H9 (cell line): ENCODE results near the gene GARIN6. TPM values are rescaled to one million over a fixed set of nuclear protein-coding genes. Genes with fewer than 3 reads are reported as not detected.
"Not testable (repeated sequence)": the region's sequence is repeated elsewhere in the genome, so short reads cannot be mapped to it uniquely, and the experiment has no call there.

Experiments used
- DNase-seq: peaks from one replicate; pipeline ENCODE4 v3.0.0-alpha.2; 2017
- H2AFZ ChIP-seq: one replicate; pipeline ENCODE4 v1.6.1; 2013; ENCODE audit warnings: mild to moderate bottlenecking, low read length, control low read depth, moderate library complexity
- H2AK5ac ChIP-seq: 2 replicates; pipeline ENCODE4 v1.6.1; 2013; ENCODE audit warnings: low read length, control low read depth, mixed read lengths; ENCODE audit not compliant: insufficient read length
- H2BK120ac ChIP-seq: one replicate; pipeline ENCODE4 v1.6.1; 2013; ENCODE audit warnings: low read depth, mild to moderate bottlenecking, low read length, control low read depth, inconsistent platforms; ENCODE audit not compliant: poor library complexity, severe bottlenecking
- H2BK12ac ChIP-seq: 2 replicates; pipeline ENCODE4 v1.6.1; 2013; ENCODE audit warnings: low read length, control low read depth, mixed read lengths, low read depth; ENCODE audit not compliant: insufficient read length
- H2BK15ac ChIP-seq: 2 replicates; pipeline ENCODE4 v1.6.1; 2013; ENCODE audit warnings: low read depth, low read length, control low read depth
- H2BK20ac ChIP-seq: one replicate; pipeline ENCODE4 v1.6.1; 2013; ENCODE audit warnings: low read depth, mild to moderate bottlenecking, low read length, control low read depth, inconsistent platforms; ENCODE audit not compliant: poor library complexity, severe bottlenecking
- H2BK5ac ChIP-seq: 2 replicates; pipeline ENCODE4 v1.6.1; 2013; ENCODE audit warnings: low read length, control low read depth, mixed read lengths; ENCODE audit not compliant: insufficient read length
- H3K14ac ChIP-seq: 2 replicates; pipeline ENCODE4 v1.6.1; 2013; ENCODE audit warnings: low read length, control low read depth; ENCODE audit not compliant: insufficient read depth
- H3K18ac ChIP-seq: 2 replicates; pipeline ENCODE4 v1.6.1; 2013; ENCODE audit warnings: low read depth, mild to moderate bottlenecking, mixed read lengths, low read length, control low read depth; ENCODE audit not compliant: insufficient read length
- H3K23ac ChIP-seq: 2 replicates; pipeline ENCODE4 v1.6.1; 2013; ENCODE audit warnings: low read length, control low read depth, mixed read lengths, low read depth; ENCODE audit not compliant: insufficient read length
- H3K23me2 ChIP-seq: 2 replicates; pipeline ENCODE4 v1.6.1; 2013; ENCODE audit warnings: low read depth, mild to moderate bottlenecking, mixed read lengths, low read length, control low read depth; ENCODE audit not compliant: insufficient read length, poor library complexity, severe bottlenecking
- H3K27ac ChIP-seq: 2 replicates; pipeline ENCODE4 v1.5.1; 2013; ENCODE audit warnings: low read length, control low read depth, mixed read lengths, low read depth; ENCODE audit not compliant: insufficient read length
- H3K27me3 ChIP-seq: 2 replicates; pipeline ENCODE4 v1.6.1; 2013; ENCODE audit warnings: low read length, control low read depth, inconsistent platforms; ENCODE audit not compliant: insufficient read depth
- H3K4ac ChIP-seq: 2 replicates; pipeline ENCODE4 v1.6.1; 2013; ENCODE audit warnings: low read depth, mild to moderate bottlenecking, control low read depth, inconsistent platforms, low read length, moderate library complexity
- H3K4me1 ChIP-seq: 2 replicates; pipeline ENCODE4 v1.6.1; 2013; ENCODE audit warnings: low read length, control low read depth, inconsistent platforms; ENCODE audit not compliant: insufficient read depth
- H3K4me2 ChIP-seq: 2 replicates; pipeline ENCODE4 v1.6.1; 2013; ENCODE audit warnings: low read length, control low read depth, mixed read lengths; ENCODE audit not compliant: insufficient read length, insufficient read depth
- H3K56ac ChIP-seq: 2 replicates; pipeline ENCODE4 v1.6.1; 2013; ENCODE audit warnings: low read depth, mild to moderate bottlenecking, mixed read lengths, low read length, control low read depth; ENCODE audit not compliant: insufficient read length
- H3K79me1 ChIP-seq: 2 replicates; pipeline ENCODE4 v1.6.1; 2013; ENCODE audit warnings: low read depth, mild to moderate bottlenecking, moderate library complexity, low read length, control low read depth, inconsistent platforms; ENCODE audit not compliant: insufficient read depth, poor library complexity, severe bottlenecking
- H3K79me2 ChIP-seq: 2 replicates; pipeline ENCODE4 v1.6.1; 2013; ENCODE audit warnings: low read length, control low read depth, inconsistent platforms; ENCODE audit not compliant: insufficient read depth
- H3K9ac ChIP-seq: 2 replicates; pipeline ENCODE4 v1.6.1; 2013; ENCODE audit warnings: low read length, control low read depth, mixed read lengths; ENCODE audit not compliant: insufficient read length; ENCODE audit errors: extremely low read depth
- H3K9me3 ChIP-seq: one replicate; pipeline ENCODE4 v1.6.1; 2013; ENCODE audit warnings: low read depth, low read length, inconsistent platforms; ENCODE audit not compliant: control insufficient read depth
- H3T11ph ChIP-seq: one replicate; pipeline ENCODE4 v1.6.1; 2013; ENCODE audit warnings: mild to moderate bottlenecking, low read length, control low read depth, inconsistent platforms
- H4K20me1 ChIP-seq: one replicate; pipeline ENCODE4 v1.6.1; 2013; ENCODE audit not compliant: control insufficient read depth, insufficient read length, insufficient read depth
- H4K5ac ChIP-seq: 2 replicates; pipeline ENCODE4 v1.6.1; 2013; ENCODE audit warnings: low read depth, mild to moderate bottlenecking, mixed read lengths, low read length, control low read depth; ENCODE audit not compliant: insufficient read length
- H4K8ac ChIP-seq: replicated peaks from 2 replicates; pipeline ENCODE4 v1.6.1; 2013; ENCODE audit warnings: low read length, control low read depth, mixed read lengths, low read depth; ENCODE audit not compliant: insufficient read length
- H4K91ac ChIP-seq: 2 replicates; pipeline ENCODE4 v1.6.1; 2013; ENCODE audit warnings: low read depth, mild to moderate bottlenecking, moderate library complexity, mixed read lengths, low read length, control low read depth; ENCODE audit not compliant: insufficient read length
- H3K27ac Mint-ChIP-seq, 3 experiments: 2 replicates in 2 of 3; 3 replicates in 1 of 3; pipeline ENCODE4 v1.8.0; 2020 to 2021; ENCODE audit warnings: mixed read lengths in 3 of 3, mild to moderate bottlenecking in 1 of 3, moderate library complexity in 1 of 3
- H3K27me3 Mint-ChIP-seq: 2 replicates; pipeline ENCODE4 v1.8.0; 2021; ENCODE audit warnings: low read depth, mild to moderate bottlenecking, moderate library complexity, mixed read lengths
- H3K36me3 Mint-ChIP-seq, 3 experiments: 2 replicates in 2 of 3; 3 replicates in 1 of 3; pipeline ENCODE4 v1.8.0; 2020 to 2021; ENCODE audit warnings: low read depth in 3 of 3, mixed read lengths in 3 of 3; ENCODE audit not compliant: insufficient read depth in 1 of 3
- H3K4me1 Mint-ChIP-seq, 2 experiments: 2 replicates each; pipeline ENCODE4 v1.8.0; 2020; ENCODE audit warnings: mixed read lengths in 2 of 2
- H3K4me3 Mint-ChIP-seq, 2 experiments: 2 replicates in 1 of 2; 3 replicates in 1 of 2; pipeline ENCODE4 v1.8.0; 2020 to 2021; ENCODE audit warnings: mild to moderate bottlenecking in 2 of 2, mixed read lengths in 2 of 2, moderate library complexity in 1 of 2
- H3K9me3 Mint-ChIP-seq, 2 experiments: 2 replicates in 1 of 2; 3 replicates in 1 of 2; pipeline ENCODE4 v1.8.0; 2020; ENCODE audit warnings: mild to moderate bottlenecking in 2 of 2, mixed read lengths in 2 of 2, moderate library complexity in 1 of 2
- WGBS: extraction: QIAGEN DNeasy Blood & Tissue Kit; methylation state at CpG from one replicate; pipeline ENCODE4 v1.1.7; 2013; ENCODE audit warnings: missing lambda C conversion rate, low lambda C conversion rate, mixed read lengths; ENCODE audit not compliant: insufficient read length; ENCODE audit errors: extremely low coverage; 5-methylcytosine and 5-hydroxymethylcytosine counted together
- total RNA-seq: library from RNA; stranded (reverse); gene quantifications from 2 replicates; pipeline ENCODE4 v1.2.1, GENCODE V29; 2021
- TF ChIP-seq, protein P1 (sequence below): fragments of 200-600 bp; sonication (generic); conservative IDR thresholded peaks from 3 replicates; pipeline ENCODE4 v1.8.0; 2021; ENCODE audit warnings: antibody characterized with exemption, mild to moderate bottlenecking

Gene GARIN6
- total RNA-seq, 1 experiment from 2014 or later: not detected

DNA sequence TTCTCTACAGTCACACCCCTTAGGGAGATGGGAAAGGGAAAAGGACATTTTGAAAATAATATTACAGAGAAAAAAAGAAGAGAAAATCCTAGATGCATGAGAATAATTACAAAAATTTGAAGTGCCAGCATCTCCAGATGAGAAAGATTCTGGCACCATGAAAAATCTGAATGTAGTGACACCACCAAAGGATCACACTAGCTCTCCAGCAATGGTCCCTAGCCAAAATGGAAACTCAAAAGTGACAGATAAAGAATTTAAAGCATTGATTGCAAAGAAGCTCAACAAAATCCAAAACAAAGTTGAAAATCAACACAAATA lies 27.4 kb upstream of the GARIN6 start:
- Histone ChIP-seq H3K27ac (no peak overlapping the region), H3K27me3 (no peaks in the 10 kb centered on the region), H2BK12ac (no peak overlapping the region), H3K23me2 (no peaks in the 10 kb centered on the region), H2AK5ac (no peak overlapping the region), H3K14ac (no peak overlapping the region), H3K9me3 (no peaks in the 10 kb centered on the region), H2BK20ac (no peak overlapping the region), H3K79me2 (no peaks in the 10 kb centered on the region), H4K91ac (no peak overlapping the region), H2BK15ac (no peak overlapping the region), H3K79me1 (no peaks in the 10 kb centered on the region), H4K8ac (no peak overlapping the region), H4K5ac (no peak overlapping the region), H2BK5ac (no peak overlapping the region), H3T11ph (no peak overlapping the region), H3K4ac (no peak overlapping the region), H3K4me2 (no peak overlapping the region), H3K18ac (no peak overlapping the region), H4K20me1 (no peaks in the 10 kb centered on the region), H3K4me1 (no peaks in the 10 kb centered on the region), H3K56ac (no peak overlapping the region), H3K23ac (no peak overlapping the region), H3K9ac (no peak overlapping the region), H2AFZ (no peak overlapping the region), H2BK120ac (no peak overlapping the region)
- H3K27ac Mint-ChIP-seq: no peak overlapping the region
- TF ChIP-seq, protein P1, sequence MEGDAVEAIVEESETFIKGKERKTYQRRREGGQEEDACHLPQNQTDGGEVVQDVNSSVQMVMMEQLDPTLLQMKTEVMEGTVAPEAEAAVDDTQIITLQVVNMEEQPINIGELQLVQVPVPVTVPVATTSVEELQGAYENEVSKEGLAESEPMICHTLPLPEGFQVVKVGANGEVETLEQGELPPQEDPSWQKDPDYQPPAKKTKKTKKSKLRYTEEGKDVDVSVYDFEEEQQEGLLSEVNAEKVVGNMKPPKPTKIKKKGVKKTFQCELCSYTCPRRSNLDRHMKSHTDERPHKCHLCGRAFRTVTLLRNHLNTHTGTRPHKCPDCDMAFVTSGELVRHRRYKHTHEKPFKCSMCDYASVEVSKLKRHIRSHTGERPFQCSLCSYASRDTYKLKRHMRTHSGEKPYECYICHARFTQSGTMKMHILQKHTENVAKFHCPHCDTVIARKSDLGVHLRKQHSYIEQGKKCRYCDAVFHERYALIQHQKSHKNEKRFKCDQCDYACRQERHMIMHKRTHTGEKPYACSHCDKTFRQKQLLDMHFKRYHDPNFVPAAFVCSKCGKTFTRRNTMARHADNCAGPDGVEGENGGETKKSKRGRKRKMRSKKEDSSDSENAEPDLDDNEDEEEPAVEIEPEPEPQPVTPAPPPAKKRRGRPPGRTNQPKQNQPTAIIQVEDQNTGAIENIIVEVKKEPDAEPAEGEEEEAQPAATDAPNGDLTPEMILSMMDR: no peak
- peaks cover 0 to 10% of the 10 kb centered on the region in 2 experiments; a peak in 4 of 5 replicates for H3K9me3 Mint-ChIP-seq
- H3K36me3 Mint-ChIP-seq: no peaks in the 10 kb centered on the region
- no peak overlapping the region for H3K4me3 Mint-ChIP-seq
- DNase-seq: no peak
- peaks cover 0 to 3% of the 10 kb centered on the region in 2 experiments; a peak in 2 of 4 replicates for H3K4me1 Mint-ChIP-seq
- no peaks in the 10 kb centered on the region for H3K27me3 Mint-ChIP-seq

DNA sequence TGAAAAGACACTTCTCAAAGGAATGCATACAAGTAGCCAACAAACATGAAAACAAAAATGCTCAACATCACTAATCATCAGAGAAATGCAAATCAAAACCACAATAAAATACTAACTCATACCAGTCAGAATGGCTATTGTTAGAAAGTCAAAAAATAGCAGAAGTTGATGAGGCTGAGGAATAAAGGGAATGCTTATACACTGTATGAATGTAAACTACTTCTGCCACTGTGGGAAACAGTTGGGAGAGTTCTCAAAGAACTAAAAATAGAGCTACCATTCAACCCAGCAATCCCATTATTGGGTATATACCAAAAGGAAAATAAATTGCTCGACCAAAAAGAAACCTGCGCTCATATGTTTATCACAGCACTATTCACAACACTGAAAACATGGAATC lies 23.0 kb upstream of the GARIN6 start:
- not testable (repeated sequence) for H3K27ac ChIP-seq, H4K8ac ChIP-seq, H2AFZ ChIP-seq, H4K20me1 ChIP-seq, H3K27ac Mint-ChIP-seq, H3T11ph ChIP-seq, H2BK5ac ChIP-seq, H3K27me3 Mint-ChIP-seq, H3K23me2 ChIP-seq, H3K18ac ChIP-seq, H3K4ac ChIP-seq, H3K14ac ChIP-seq, H2AK5ac ChIP-seq, H3K79me2 ChIP-seq, H2BK12ac ChIP-seq, H4K91ac ChIP-seq, H2BK120ac ChIP-seq, H3K79me1 ChIP-seq, H3K23ac ChIP-seq, H3K4me1 ChIP-seq, DNase-seq, H3K56ac ChIP-seq, H3K4me2 ChIP-seq, H3K9me3 ChIP-seq, H3K4me1 Mint-ChIP-seq, H3K4me3 Mint-ChIP-seq, H3K9me3 Mint-ChIP-seq, H3K9ac ChIP-seq, H3K36me3 Mint-ChIP-seq, H2BK20ac ChIP-seq, H3K27me3 ChIP-seq, H2BK15ac ChIP-seq, H4K5ac ChIP-seq
- no CpG with 5 or more reads among the region's 2 CpGs for WGBS
